Regular cardiac myocyte (primary cell): Measurements from ENCODE around the gene BACE2. TPM values are rescaled to one million over a fixed set of nuclear protein-coding genes. Genes with fewer than 3 reads are reported as not detected.

ENCODE experiments used
- total RNA-seq: library from RNA; depleted of rRNA; stranded (reverse); fragments of >200 nt; gene quantifications from 2 replicates; pipeline ENCODE4 v1.2.3, GENCODE V29; 2014

BACE2 gene
- total RNA-seq: 25.5 and 58.1 TPM in 2 replicates

DNA sequence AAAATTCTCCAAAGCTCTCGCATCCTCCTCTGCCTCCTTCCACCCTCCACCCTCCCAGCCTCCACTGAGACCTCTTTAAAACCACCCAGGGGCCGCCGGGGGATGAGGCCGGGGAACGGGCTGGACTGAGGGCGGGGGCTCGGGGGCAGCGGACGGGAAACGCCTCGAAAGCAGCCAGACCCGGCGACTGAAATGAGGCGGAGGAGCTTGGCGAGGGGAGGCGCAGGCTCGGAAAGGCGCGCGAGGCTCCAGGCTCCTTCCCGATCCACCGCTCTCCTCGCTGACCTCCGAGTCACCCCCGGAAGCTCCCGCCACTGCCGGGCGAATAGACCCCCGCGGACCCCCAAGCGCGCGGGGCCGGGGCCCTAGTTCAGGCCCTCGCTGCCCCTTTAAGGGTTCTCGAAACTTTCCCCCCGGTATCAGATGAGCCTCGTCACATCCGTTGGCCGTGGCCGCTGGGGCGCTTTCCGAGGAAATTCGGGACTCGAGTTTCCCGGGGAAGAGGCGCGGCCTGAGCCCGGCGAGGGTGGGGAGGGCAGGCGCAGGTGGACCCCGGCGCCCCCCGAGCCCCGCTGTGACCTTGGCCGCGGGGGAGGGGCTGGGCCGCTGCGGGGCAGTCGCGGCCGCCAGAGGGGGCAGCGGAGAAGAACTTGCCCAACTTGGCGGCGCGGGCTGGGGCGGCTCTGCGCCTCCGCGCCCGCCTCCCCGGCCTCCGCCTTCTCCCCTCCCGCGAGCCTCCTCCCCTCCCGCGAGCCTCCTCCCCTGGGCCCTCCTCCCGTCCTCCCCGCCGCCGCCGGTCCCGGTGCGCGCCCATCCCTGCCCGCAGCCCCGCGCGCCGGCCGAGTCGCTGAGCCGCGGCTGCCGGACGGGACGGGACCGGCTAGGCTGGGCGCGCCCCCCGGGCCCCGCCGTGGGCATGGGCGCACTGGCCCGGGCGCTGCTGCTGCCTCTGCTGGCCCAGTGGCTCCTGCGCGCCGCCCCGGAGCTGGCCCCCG lies at the start of gene BACE2:
BACE2 (plus strand) TSS at position 813 of the 995 bp plus-strand sequence; CDS start at position 917, 104 bp downstream.

DNA sequence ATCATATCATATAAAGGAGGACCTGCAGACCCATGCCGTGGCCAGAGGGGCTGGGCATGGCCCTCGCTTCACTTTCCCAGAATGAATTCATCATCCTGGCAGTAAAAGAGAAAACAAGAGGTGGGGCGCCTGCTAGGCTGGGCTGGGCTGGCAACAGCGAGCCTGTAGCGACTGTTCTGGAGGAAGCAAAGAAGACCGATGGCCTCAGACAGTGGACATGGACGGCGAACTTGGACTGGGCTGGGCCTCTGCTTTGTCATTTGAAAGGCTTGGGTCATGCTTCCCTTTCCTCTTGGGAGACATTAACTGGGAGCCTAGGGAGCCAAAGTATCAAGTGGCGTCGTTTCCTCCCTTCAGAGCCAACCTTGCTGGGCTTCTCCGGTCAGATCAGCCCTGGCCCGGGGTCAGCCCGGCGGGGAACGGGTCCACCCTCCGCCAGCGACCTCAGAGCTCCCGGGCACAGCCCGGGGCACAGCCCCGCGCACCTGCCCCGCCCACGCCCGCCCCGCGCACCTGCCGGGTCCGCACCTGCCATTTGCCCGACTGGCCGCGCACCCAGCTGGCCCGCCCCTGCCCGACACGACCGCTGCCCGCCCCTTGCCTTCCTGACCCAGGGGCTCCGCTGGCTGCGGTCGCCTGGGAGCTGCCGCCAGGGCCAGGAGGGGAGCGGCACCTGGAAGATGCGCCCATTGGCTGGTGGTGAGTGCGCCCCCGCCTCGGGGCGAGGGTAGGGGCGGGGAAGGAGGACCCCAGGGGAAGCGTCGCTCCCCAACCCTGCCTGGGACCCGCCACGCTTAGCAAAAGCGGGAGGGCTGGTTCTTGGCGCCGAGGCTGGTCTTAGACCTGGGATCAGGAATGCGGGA lies 148.5 kb downstream of the BACE2 start, which contains the start of gene FAM3B:
FAM3B (plus strand) TSS at position 602 of the 863 bp plus-strand sequence; CDS start at position 681, 79 bp downstream.

Other genes with a start within 250 kb of the BACE2 start
- gene FAM3B, start 148.6 kb downstream of the BACE2 start, total RNA-seq: 0.28 TPM in 1 of 2 replicates, not detected in the other
- gene MX2, start 193.9 kb downstream of the BACE2 start, total RNA-seq: 2.9 and 4.2 TPM in 2 replicates